Measurements from ENCODE around the gene PYGL. TPM values are rescaled to one million over a fixed set of nuclear protein-coding genes. Genes with fewer than 3 reads are reported as not detected.
"Not testable (repeated sequence)": the region's sequence is repeated elsewhere in the genome, so short reads cannot be mapped to it uniquely, and the experiment has no call there.

PYGL gene
- total RNA-seq, 1 donor from 2014 or later = 63.0 TPM

- no peak overlapping the region for H3K4me3 Mint-ChIP-seq
Observed at GRCh38 chr14:50901361-50901760, 42.9 kb downstream of the PYGL start.

GRCh38 chr14:50897658-50898175 lies 46.6 kb downstream of the PYGL start:
- no peak for DNase-seq (ENCODE audit: low spot score)

More at GRCh38 chr14:50901361-50901760, 42.9 kb downstream of the PYGL start:
- H3K79me2 ChIP-seq (ENCODE audit: low read depth) = no peaks in the 10 kb centered on the region
- H3K4me1 ChIP-seq = peaks cover 5% of the 10 kb centered on the region
- H3K27me3 Mint-ChIP-seq (ENCODE audit: insufficient read depth, low read depth) = peaks cover 2% of the 10 kb centered on the region
- no peak overlapping the region for H3K27ac ChIP-seq
- no peak overlapping the region for H3K27ac Mint-ChIP-seq
- no peaks in the 10 kb centered on the region for H3K9me3 ChIP-seq (ENCODE audit: low read depth)
- H3F3A ChIP-seq (ENCODE audit: low read depth) = peaks cover 3% of the 10 kb centered on the region
- no peak for TF ChIP-seq EZH2phosphoT487 (IDR thresholded peaks at IDR 0.05)
- TF ChIP-seq CTCF (IDR thresholded peaks at IDR 0.05) = no peak
- TF ChIP-seq EZH2 (IDR thresholded peaks at IDR 0.05) = no peak
- peaks cover 5% of the 10 kb centered on the region for H3K9me3 Mint-ChIP-seq
- no peaks in the 10 kb centered on the region for H3K36me3 ChIP-seq
- H3K4me1 Mint-ChIP-seq = peaks cover 10% of the 10 kb centered on the region
- DNase-seq (ENCODE audit: low spot score) = no peak
- no peaks in the 10 kb centered on the region for H3K27me3 ChIP-seq
- peaks cover 7% of the 10 kb centered on the region for H3K36me3 Mint-ChIP-seq
- H4K20me1 ChIP-seq (ENCODE audit: low read depth) = no peaks in the 10 kb centered on the region
- no peak overlapping the region for H3K4me2 ChIP-seq
- no peak overlapping the region for H3K4me3 ChIP-seq
- H3K9ac ChIP-seq = no peak overlapping the region
- no peak overlapping the region for H2AFZ ChIP-seq (replicated peaks)

GRCh38 chr14:50897005-50897404 lies 47.3 kb downstream of the PYGL start:
- not testable (repeated sequence) for H3K9ac ChIP-seq; H3K9me3 ChIP-seq (ENCODE audit: low read depth); H3K36me3 Mint-ChIP-seq; H4K20me1 ChIP-seq (ENCODE audit: low read depth); H3K4me3 ChIP-seq; H3K79me2 ChIP-seq (ENCODE audit: low read depth); H3K36me3 ChIP-seq; DNase-seq (ENCODE audit: low spot score); H3K27ac ChIP-seq; H3K4me2 ChIP-seq; H2AFZ ChIP-seq (replicated peaks); H3F3A ChIP-seq (ENCODE audit: low read depth); H3K27me3 ChIP-seq; H3K27ac Mint-ChIP-seq; H3K9me3 Mint-ChIP-seq; H3K4me3 Mint-ChIP-seq; H3K27me3 Mint-ChIP-seq (ENCODE audit: insufficient read depth, low read depth)
- peaks cover 13% of the 10 kb centered on the region for H3K4me1 Mint-ChIP-seq
- H3K4me1 ChIP-seq = peaks cover 11% of the 10 kb centered on the region

More at GRCh38 chr14:50897658-50898175, 46.6 kb downstream of the PYGL start:
- no peaks in the 10 kb centered on the region for H3K9me3 Mint-ChIP-seq
- Histone ChIP-seq H3F3A (ENCODE audit: low read depth) (peaks cover 3% of the 10 kb centered on the region), H3K27me3 (no peaks in the 10 kb centered on the region), H2AFZ (replicated peaks) (no peak overlapping the region), H4K20me1 (ENCODE audit: low read depth) (no peaks in the 10 kb centered on the region), H3K4me1 (peaks cover 5% of the 10 kb centered on the region), H3K9me3 (ENCODE audit: low read depth) (no peaks in the 10 kb centered on the region), H3K36me3 (no peaks in the 10 kb centered on the region), H3K9ac (no peak overlapping the region), H3K4me3 (no peak overlapping the region), H3K79me2 (ENCODE audit: low read depth) (no peaks in the 10 kb centered on the region), H3K27ac (no peak overlapping the region), H3K4me2 (no peak overlapping the region)
- peaks cover 10% of the 10 kb centered on the region for H3K4me1 Mint-ChIP-seq
- TF ChIP-seq EZH2phosphoT487 (IDR thresholded peaks at IDR 0.05) = no peak
- peaks cover 2% of the 10 kb centered on the region for H3K27me3 Mint-ChIP-seq (ENCODE audit: insufficient read depth, low read depth)
- no peak overlapping the region for H3K4me3 Mint-ChIP-seq
- no peaks in the 10 kb centered on the region for H3K36me3 Mint-ChIP-seq
- no peak overlapping the region for H3K27ac Mint-ChIP-seq

GRCh38 chr14:50896421-50896820 lies 47.9 kb downstream of the PYGL start:
- H3K27ac Mint-ChIP-seq; H3K27ac ChIP-seq; H3K9me3 ChIP-seq (ENCODE audit: low read depth); H3K36me3 Mint-ChIP-seq; DNase-seq (ENCODE audit: low spot score); H3K27me3 ChIP-seq; H3K9me3 Mint-ChIP-seq; H3K4me2 ChIP-seq; H3K79me2 ChIP-seq (ENCODE audit: low read depth); H3F3A ChIP-seq (ENCODE audit: low read depth); H3K36me3 ChIP-seq; H3K4me3 ChIP-seq; H4K20me1 ChIP-seq (ENCODE audit: low read depth); H2AFZ ChIP-seq (replicated peaks); H3K27me3 Mint-ChIP-seq (ENCODE audit: insufficient read depth, low read depth); H3K9ac ChIP-seq; H3K4me3 Mint-ChIP-seq: not testable (repeated sequence)
- peaks cover 13% of the 10 kb centered on the region for H3K4me1 Mint-ChIP-seq
- peaks cover 11% of the 10 kb centered on the region for H3K4me1 ChIP-seq

GRCh38 chr14:50892255-50892654 lies 52.0 kb downstream of the PYGL start:
- no peak for DNase-seq (ENCODE audit: low spot score)
- Mint-ChIP-seq H3K4me3 (no peak overlapping the region), H3K27me3 (ENCODE audit: insufficient read depth, low read depth) (no peaks in the 10 kb centered on the region), H3K36me3 (no peaks in the 10 kb centered on the region), H3K4me1 (peaks cover 7% of the 10 kb centered on the region), H3K27ac (no peak overlapping the region), H3K9me3 (no peaks in the 10 kb centered on the region)
- Histone ChIP-seq H3K27ac (no peak overlapping the region), H3K79me2 (ENCODE audit: low read depth) (no peaks in the 10 kb centered on the region), H3K36me3 (no peaks in the 10 kb centered on the region), H2AFZ (replicated peaks) (no peak overlapping the region), H3K9ac (no peak overlapping the region), H3K4me2 (no peak overlapping the region), H3F3A (ENCODE audit: low read depth) (no peaks in the 10 kb centered on the region), H3K9me3 (ENCODE audit: low read depth) (no peaks in the 10 kb centered on the region), H3K27me3 (no peaks in the 10 kb centered on the region), H4K20me1 (ENCODE audit: low read depth) (no peaks in the 10 kb centered on the region), H3K4me3 (no peak overlapping the region), H3K4me1 (peaks cover 6% of the 10 kb centered on the region)
- TF ChIP-seq EZH2phosphoT487 (IDR thresholded peaks at IDR 0.05) = no peak
- TF ChIP-seq EZH2 (IDR thresholded peaks at IDR 0.05) = no peak
- no peak for TF ChIP-seq CTCF (IDR thresholded peaks at IDR 0.05)

All from neural progenitor cell (in vitro differentiated cells).